Hepatocyte (in vitro differentiated cells): ENCODE results near the gene RAB11FIP4.

ENCODE experiments used
- CTCF ChIP-seq: fragments of 200-600 bp; sonication (generic); IDR thresholded peaks from 2 replicates; pipeline ENCODE4 v1.5.1; 2016; ENCODE audit warnings: antibody characterized with exemption, mild to moderate bottlenecking; ENCODE audit not compliant: poor library complexity
- EZH2 ChIP-seq: fragments of 200-600 bp; sonication (generic); IDR thresholded peaks from 2 replicates; pipeline ENCODE4 v1.6.1; 2016; ENCODE audit warnings: antibody characterized with exemption, mild to moderate bottlenecking, borderline replicate concordance

- TF ChIP-seq EZH2 (no peak), CTCF (no peak)
Measured at GRCh38 chr17:31431852-31432658, 40.6 kb downstream of the RAB11FIP4 start.
